Measurements from ENCODE around the gene UPP2.

The UPP2 gene

GRCh38 chr2:158088093-158088492, 13.6 kb upstream of the UPP2 start:
- Histone ChIP-seq H3K9me3 (ENCODE audit: severe bottlenecking) (no peaks in the 10 kb centered on the region), H3K27me3 (ENCODE audit: insufficient read depth, poor library complexity, severe bottlenecking) (peaks cover 3% of the 10 kb centered on the region), H3K4me1 (ENCODE audit: insufficient read depth, poor library complexity, severe bottlenecking) (no peaks in the 10 kb centered on the region), H3K4me3 (ENCODE audit: severe bottlenecking) (no peak overlapping the region), H3K27ac (ENCODE audit: poor library complexity, severe bottlenecking) (no peak overlapping the region), H3K36me3 (ENCODE audit: low read depth) (no peaks in the 10 kb centered on the region)
- TF ChIP-seq CTCF (IDR thresholded peaks at IDR 0.05; ENCODE audit: poor library complexity, severe bottlenecking) = no peak
- ATAC-seq (ENCODE audit: low read depth) = no peak
- DNase-seq (ENCODE audit: low spot score) = no peak

- Histone ChIP-seq H3K4me1 (ENCODE audit: insufficient read depth, poor library complexity, severe bottlenecking) (no peaks in the 10 kb centered on the region), H3K27ac (ENCODE audit: poor library complexity, severe bottlenecking) (no peak overlapping the region), H3K9me3 (ENCODE audit: severe bottlenecking) (no peaks in the 10 kb centered on the region), H3K27me3 (ENCODE audit: insufficient read depth, poor library complexity, severe bottlenecking) (peaks cover 3% of the 10 kb centered on the region), H3K36me3 (ENCODE audit: low read depth) (no peaks in the 10 kb centered on the region), H3K4me3 (ENCODE audit: severe bottlenecking) (no peak overlapping the region)
- ATAC-seq (ENCODE audit: low read depth) (no peak), DNase-seq (ENCODE audit: low spot score) (no peak)
- TF ChIP-seq CTCF (IDR thresholded peaks at IDR 0.05; ENCODE audit: poor library complexity, severe bottlenecking) = no peak
Measured at GRCh38 chr2:158089322-158089721, 12.4 kb upstream of the UPP2 start.

GRCh38 chr2:158091647-158092046, 10.0 kb upstream of the UPP2 start:
- no peaks in the 10 kb centered on the region for H3K36me3 ChIP-seq (ENCODE audit: low read depth)
- H3K4me3 ChIP-seq (ENCODE audit: severe bottlenecking) = no peak overlapping the region
- no peaks in the 10 kb centered on the region for H3K4me1 ChIP-seq (ENCODE audit: insufficient read depth, poor library complexity, severe bottlenecking)
- DNase-seq (ENCODE audit: low spot score) = no peak
- no peak for ATAC-seq (ENCODE audit: low read depth)
- H3K9me3 ChIP-seq (ENCODE audit: severe bottlenecking) = no peaks in the 10 kb centered on the region
- TF ChIP-seq CTCF (IDR thresholded peaks at IDR 0.05; ENCODE audit: poor library complexity, severe bottlenecking) = no peak
- H3K27me3 ChIP-seq (ENCODE audit: insufficient read depth, poor library complexity, severe bottlenecking) = no peaks in the 10 kb centered on the region
- H3K27ac ChIP-seq (ENCODE audit: poor library complexity, severe bottlenecking) = no peak overlapping the region

- DNase-seq (ENCODE audit: low spot score) (no peak), ATAC-seq (ENCODE audit: low read depth) (no peak)
- Histone ChIP-seq H3K4me1 (ENCODE audit: insufficient read depth, poor library complexity, severe bottlenecking) (no peaks in the 10 kb centered on the region), H3K27ac (ENCODE audit: poor library complexity, severe bottlenecking) (no peak overlapping the region), H3K36me3 (ENCODE audit: low read depth) (no peaks in the 10 kb centered on the region), H3K4me3 (ENCODE audit: severe bottlenecking) (no peak overlapping the region), H3K27me3 (ENCODE audit: insufficient read depth, poor library complexity, severe bottlenecking) (no peaks in the 10 kb centered on the region), H3K9me3 (ENCODE audit: severe bottlenecking) (no peaks in the 10 kb centered on the region)
- TF ChIP-seq CTCF (IDR thresholded peaks at IDR 0.05; ENCODE audit: poor library complexity, severe bottlenecking) = no peak
Measured at GRCh38 chr2:158094487-158095092, 7.1 kb upstream of the UPP2 start.

- no peaks in the 10 kb centered on the region for H3K4me1 ChIP-seq (ENCODE audit: insufficient read depth, poor library complexity, severe bottlenecking)
- no peak overlapping the region for H3K27ac ChIP-seq (ENCODE audit: poor library complexity, severe bottlenecking)
- no peaks in the 10 kb centered on the region for H3K36me3 ChIP-seq (ENCODE audit: low read depth)
- H3K4me3 ChIP-seq (ENCODE audit: severe bottlenecking) = no peak overlapping the region
- DNase-seq (ENCODE audit: low spot score) (no peak), ATAC-seq (ENCODE audit: low read depth) (no peak)
- no peaks in the 10 kb centered on the region for H3K9me3 ChIP-seq (ENCODE audit: severe bottlenecking)
- no peak for TF ChIP-seq CTCF (IDR thresholded peaks at IDR 0.05; ENCODE audit: poor library complexity, severe bottlenecking)
- H3K27me3 ChIP-seq (ENCODE audit: insufficient read depth, poor library complexity, severe bottlenecking) = no peaks in the 10 kb centered on the region
Measured at GRCh38 chr2:158095269-158095668, 6.4 kb upstream of the UPP2 start.

Data from RWPE2 (cell line).